SU-DHL-6 (cell line): ENCODE data around the gene STIP1.

Source experiments
- EZH2phosphoT487 ChIP-seq: fragments of 200-600 bp; sonication (generic), shearing (Covaris generic); conservative IDR thresholded peaks from 2 replicates; pipeline ENCODE4 v1.6.1; 2018; ENCODE audit warnings: mild to moderate bottlenecking, antibody characterized with exemption, low read length, moderate library complexity, mixed read lengths
- TF ChIP-seq, protein P1 (sequence below): fragments of 200-600 bp; sonication (generic); IDR thresholded peaks from one replicate; pipeline ENCODE4 v1.5.1; 2017; ENCODE audit warnings: antibody characterized with exemption, mild to moderate bottlenecking, low read length, moderate library complexity; ENCODE audit not compliant: insufficient read depth, poor library complexity, severe bottlenecking

DNA sequence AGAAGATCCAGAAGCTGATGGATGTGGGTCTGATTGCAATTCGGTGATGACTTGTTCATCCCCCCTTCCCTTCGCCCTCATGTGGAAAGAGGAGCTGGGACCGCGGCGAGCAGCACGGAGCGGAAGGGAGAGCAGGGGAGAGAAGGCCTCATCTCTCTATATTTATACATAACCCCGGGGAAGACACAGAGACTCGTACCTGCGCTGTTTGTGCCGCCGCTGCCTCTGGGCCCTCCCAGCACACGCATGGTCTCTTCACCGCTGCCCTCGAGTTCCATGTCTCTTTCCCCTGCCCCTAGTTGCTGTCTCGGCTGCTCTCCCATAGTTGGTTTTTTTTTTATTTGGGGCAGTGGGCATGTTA lies 18.1 kb downstream of the STIP1 start:
- TF ChIP-seq, protein P1, sequence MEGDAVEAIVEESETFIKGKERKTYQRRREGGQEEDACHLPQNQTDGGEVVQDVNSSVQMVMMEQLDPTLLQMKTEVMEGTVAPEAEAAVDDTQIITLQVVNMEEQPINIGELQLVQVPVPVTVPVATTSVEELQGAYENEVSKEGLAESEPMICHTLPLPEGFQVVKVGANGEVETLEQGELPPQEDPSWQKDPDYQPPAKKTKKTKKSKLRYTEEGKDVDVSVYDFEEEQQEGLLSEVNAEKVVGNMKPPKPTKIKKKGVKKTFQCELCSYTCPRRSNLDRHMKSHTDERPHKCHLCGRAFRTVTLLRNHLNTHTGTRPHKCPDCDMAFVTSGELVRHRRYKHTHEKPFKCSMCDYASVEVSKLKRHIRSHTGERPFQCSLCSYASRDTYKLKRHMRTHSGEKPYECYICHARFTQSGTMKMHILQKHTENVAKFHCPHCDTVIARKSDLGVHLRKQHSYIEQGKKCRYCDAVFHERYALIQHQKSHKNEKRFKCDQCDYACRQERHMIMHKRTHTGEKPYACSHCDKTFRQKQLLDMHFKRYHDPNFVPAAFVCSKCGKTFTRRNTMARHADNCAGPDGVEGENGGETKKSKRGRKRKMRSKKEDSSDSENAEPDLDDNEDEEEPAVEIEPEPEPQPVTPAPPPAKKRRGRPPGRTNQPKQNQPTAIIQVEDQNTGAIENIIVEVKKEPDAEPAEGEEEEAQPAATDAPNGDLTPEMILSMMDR, result no peak
- TF ChIP-seq EZH2phosphoT487, result no peak
